HG03175 (cell line): ENCODE results near the gene ETHE1.

ENCODE experiments used
- ATAC-seq: cut with Tn5 transposase; IDR thresholded peaks from one replicate; pipeline ENCODE4 v1.9.1; 2021; ENCODE audit warnings: mild to moderate bottlenecking, moderate library complexity; ENCODE audit not compliant: unreplicated experiment

Gene ETHE1

DNA sequence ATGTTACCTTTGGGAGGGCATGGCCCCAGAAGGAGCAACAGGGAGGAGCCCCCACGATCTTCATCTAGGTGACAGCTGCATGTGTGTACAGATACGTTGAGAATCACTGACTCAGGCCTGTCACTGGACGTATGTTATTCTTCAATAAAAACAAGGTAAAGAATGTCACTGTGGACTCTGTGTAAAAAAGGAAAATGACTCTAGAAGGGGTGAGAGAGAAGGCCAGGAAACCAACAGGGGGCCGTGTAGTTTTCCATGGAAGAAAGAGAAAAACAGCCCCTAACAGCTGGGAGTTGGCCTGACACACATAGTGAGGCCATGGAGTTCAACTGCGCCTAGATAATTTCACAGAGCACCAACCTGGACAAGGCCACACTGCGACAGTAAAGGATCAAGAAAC, 59.7 kb downstream of the ETHE1 start:
- no peak for ATAC-seq

DNA sequence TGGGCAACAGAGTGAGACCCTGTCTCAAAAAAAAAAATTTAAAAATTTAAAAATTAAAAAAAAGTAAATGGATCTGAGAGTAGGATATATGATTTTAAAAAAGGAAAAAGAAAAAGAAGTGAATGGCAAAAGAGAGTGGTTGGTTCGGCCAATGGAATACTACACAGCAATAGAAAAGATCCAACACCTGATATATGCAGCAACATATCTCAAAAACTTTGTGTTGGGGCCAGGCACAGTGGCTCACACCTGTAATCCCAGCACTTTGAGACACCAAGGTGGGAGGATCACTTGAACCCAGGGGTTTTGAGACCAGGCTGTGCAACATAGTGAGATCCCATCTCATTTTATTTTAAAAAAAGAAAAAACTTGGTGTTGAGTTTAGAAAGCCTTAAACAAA, 60.2 kb downstream of the ETHE1 start:
- ATAC-seq, result no peak

DNA sequence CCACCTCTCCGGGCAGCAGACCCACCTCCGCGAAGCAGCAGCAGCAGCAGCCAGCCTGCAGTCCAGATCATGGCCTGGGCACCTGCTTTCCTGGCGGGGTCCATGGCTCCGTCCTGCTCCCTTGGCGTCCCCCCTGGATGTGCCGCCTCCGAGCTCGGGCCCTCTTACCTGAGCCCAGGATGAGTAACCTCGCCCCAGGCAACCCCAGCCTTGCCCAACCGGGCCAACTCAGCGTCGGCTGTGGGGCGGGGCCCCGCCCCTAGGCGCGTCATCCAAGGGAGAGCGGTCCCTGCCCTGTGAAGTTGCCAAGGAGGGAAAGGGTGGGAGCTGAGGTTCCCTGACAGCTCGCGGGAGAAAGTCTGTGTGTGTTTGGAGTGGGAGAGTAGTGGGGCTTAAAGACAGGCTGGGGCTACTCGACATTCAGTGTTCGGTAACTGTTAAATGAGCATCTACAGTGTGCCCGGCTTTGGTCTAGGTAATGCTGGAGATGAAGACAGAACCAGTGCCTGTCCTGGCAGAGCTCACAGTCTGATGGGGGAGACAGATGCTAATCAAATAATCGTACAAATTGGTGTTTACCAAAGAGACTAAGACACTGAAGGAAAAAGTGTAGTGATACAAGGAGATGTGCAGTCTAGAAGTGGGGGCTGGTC, 61.4 kb downstream of the ETHE1 start, which contains the start of gene LYPD3:
TSS of gene LYPD3 (minus strand) at position 141 of the 653 bp plus-strand sequence. CDS start at position 104, 37 bp downstream.
- no peak for ATAC-seq

DNA sequence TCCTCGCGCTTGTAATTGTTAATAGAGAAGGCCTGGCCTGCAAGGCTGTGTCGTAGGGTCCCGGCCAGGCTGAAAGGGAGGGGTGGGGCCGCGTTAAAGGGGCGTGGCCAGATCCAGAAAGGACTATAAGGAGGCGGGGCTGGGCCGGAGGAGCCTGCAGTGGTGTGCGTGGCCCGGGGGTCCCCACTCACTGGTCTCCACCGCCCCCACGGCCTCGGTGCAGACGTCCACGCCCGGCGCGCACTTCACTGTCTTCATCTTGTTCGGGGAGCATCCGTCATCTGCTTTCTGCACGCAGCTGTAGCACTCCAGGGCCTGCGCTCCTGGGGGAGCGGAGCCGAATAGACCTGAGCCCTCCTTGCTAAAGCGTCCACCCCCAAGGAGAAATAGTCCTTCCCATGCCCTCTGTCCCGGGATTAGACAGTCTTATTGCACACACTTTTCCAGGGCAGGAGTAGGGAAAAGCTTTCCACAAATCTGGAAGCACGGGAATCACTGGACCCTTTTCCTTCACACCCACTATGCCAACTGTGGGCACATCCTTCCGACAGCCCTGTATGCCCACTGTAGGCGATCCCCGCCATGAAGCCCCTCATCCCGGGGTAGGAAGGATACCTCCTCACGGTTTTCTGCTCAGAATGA, 62.7 kb downstream of the ETHE1 start:
- peak; percentile 38 for ATAC-seq

DNA sequence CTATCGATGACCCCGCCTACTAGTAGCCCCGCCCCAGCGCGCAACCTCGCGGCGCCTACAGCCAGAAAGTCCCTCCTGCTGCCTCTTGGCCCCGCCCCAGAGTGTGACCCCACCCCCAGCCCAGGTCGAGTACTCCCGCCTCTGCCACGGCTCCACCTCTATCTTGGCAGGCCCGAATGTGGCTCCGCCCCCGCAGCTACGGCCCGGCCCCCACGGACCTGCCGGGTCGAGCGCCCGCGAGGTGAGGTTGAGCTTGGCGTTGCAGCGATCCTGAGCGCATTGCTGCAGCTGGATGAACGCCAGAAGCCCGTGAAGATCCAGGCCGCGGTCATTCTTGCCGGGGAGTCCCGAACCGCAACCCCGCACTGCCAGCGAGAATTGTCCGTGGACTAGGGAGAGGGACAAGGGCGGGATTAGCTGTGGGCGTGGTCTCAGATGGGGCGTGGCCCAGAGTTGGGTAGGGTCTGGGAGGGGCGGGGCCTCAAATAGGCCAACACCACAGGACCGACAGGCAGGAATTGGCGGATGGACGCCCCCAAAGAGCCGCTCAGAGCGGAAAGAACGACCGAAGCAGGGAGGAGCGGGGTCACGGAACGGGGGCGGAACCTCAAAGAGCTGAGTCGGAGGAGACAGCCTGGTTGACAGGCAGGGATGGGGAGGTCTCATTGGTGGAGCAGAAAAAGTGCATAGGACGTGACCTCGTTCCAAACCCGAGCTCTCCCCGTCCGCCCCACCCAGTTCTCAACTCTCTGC, 63.4 kb downstream of the ETHE1 start:
- ATAC-seq, result peak; percentile 79

DNA sequence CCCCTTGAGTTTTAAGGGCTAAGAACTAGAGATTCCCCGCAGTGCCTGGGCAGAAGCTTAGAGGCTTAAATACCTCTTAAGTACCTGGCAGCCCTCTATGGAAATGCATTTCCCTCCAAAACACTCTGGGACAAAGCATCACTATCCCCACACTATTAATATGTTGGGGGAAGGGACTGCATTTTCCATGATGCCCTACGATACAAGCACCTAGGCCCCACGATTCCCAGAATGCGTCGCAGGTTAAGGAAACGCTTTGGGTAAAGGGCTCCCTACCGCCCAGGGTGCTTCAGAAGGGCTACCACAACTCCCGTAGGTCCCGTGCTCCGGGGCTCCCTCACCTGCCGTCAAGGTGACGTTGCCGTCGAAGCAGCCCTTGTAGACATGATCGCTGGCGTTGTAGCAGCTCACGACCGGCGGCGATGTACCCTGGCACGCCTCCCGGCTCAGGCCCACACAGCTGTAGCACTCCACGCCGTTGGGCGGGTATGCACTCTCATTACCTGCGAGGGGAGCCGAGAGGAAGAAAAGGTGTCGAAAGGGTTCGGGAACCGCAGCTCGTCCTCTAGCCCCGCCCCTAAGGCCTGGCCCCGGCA, 64.1 kb downstream of the ETHE1 start:
- ATAC-seq, result no peak

DNA sequence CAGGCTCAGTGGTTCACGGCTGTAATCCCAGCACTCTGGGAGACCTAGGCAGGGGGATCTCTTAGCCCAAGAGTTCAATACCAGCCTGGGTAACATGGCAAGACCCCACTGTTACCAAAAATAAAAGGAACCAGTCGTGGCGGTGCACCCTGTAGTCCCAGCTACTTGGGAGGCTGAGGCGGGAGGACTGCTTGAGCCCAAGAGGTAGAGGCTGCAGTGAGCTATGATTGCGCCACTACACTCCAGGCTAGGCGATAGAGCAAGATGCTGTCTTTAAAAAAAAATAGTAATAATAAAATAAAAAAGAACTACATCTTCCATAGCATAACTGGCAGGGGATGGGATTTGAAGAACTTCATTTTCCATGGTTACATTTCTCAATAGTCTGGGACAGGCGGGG, 64.6 kb downstream of the ETHE1 start:
- ATAC-seq, result no peak

DNA sequence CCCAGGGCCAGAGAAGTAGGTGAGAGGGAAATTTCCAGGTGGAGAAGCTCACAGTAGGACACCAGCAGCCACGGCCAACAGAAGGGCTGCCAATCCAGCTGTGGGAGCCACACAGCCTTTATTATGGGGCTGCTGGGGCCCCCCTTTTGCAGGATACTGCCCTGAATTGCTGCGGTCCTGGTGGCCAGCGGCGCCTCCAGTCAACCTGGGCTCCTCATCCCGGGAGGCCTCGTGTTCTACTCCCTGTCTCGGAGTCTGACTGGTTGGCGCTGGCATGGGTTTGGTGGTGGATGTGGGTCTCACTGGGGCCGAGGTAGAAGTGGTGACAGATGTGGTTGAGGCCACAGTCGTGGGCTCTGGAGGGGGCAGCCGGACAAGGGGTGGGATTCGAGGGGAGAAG, 65.7 kb downstream of the ETHE1 start:
- no peak for ATAC-seq

DNA sequence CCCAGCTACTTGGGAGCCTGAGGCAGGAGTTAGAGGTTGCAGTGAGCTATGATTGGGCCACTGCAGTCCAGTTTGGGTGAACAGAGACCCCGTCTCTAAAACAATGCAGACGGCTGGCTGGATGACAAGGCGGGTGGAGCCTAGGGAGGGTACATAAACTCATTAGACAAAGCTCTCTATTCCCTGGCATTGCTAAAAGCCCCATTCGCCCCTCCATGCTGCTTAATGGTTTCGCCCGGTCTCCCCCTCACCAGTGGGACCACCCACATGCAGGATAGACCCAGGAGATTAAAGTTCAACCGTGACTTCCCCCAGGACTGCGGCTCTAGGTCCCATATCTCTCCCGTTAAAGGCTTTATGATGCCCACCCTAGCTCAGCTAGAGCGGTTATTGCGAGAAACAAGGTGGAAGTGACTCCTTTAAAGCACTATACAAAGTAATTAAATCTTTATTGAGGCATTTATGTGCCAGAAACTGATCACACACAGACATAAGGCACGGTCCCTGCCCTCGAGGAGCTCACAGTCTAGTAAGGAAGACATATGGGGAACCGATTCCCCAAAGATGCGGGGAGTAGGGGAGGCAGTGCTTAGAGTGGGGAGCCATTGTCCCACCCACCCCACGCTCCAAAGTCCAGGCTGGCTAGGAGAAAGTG, 66.5 kb downstream of the ETHE1 start:
- no peak for ATAC-seq

DNA sequence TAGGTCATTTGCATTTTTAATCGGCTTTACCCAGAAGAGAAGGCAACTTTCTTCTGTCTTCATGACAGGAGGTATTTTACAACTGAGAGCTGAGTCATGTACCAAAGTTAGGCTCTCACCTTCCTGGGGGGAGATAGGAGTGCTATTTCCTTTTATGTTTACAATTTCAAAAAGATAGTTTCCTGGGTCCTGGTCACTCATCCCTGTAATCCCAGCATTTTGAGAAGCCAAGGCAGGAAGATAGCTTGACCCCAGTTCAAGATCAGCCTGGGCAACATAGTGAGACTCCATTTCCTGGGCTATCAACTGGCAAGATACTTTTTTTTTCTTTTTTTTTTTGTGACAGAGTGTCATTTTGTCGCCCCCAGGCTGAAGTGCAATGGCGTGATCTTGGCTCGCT, 69.2 kb downstream of the ETHE1 start:
- no peak for ATAC-seq
